ENCODE measurements around the gene RNF225. TPM values are rescaled to one million over a fixed set of nuclear protein-coding genes. Genes with fewer than 3 reads are reported as not detected.
"Not testable (repeated sequence)": the region's sequence is repeated elsewhere in the genome, so short reads cannot be mapped to it uniquely, and the experiment has no call there.

RNF225 gene
- total and polyA plus RNA-seq, 2 donors (not counting 1 experiment from before 2014, with no cell fraction given), result 0.49 TPM; not detected in 1

GRCh38 chr19:58372311-58373133 is 22.9 kb upstream of the RNF225 start:
- Histone ChIP-seq H3K9ac (ENCODE audit: low read length) (no peak overlapping the region), H4K20me1 (ENCODE audit: control insufficient read depth, insufficient read depth, low read length, poor library complexity, severe bottlenecking) (no peaks in the 10 kb centered on the region), H3K4me1 (ENCODE audit: control insufficient read depth in 2 of 2, insufficient read depth in 2 of 2, low read length in 2 of 2) (no peaks in the 10 kb centered on the region), H3K4me3 (ENCODE audit: control extremely low read depth in 1 of 5, extremely low read depth in 1 of 5, insufficient read depth in 1 of 5, low read depth in 2 of 5, low read length in 4 of 5) (no peak overlapping the region), H3K4me2 (replicated peaks; ENCODE audit: low read depth, low read length, poor library complexity, severe bottlenecking) (no peak overlapping the region), H3K36me3 (replicated peaks in 1 of 2; ENCODE audit: control extremely low read depth in 1 of 2, control insufficient read depth in 1 of 2, extremely low read depth in 1 of 2, insufficient read depth in 2 of 2, low read length in 1 of 2) (no peaks in the 10 kb centered on the region), H2AFZ (ENCODE audit: insufficient read depth, low read depth, low read length, poor library complexity, severe bottlenecking) (no peak overlapping the region), H3K27ac (ENCODE audit: low read length in 2 of 2) (no peak overlapping the region), H3K27me3 (replicated peaks in 1 of 4; ENCODE audit: control extremely low read depth in 1 of 4, control insufficient read depth in 3 of 4, insufficient read depth in 4 of 4, low read length in 3 of 4) (no peaks in the 10 kb centered on the region), H3K9me3 (ENCODE audit: control extremely low read depth in 1 of 3, control insufficient read depth in 2 of 3, insufficient read depth in 1 of 3, low read length in 2 of 3) (no peaks in the 10 kb centered on the region), H3K79me2 (ENCODE audit: control insufficient read depth, insufficient read depth, low read length) (peaks cover 13% of the 10 kb centered on the region)
- intact Hi-C loops (cut with micrococcal nuclease), result no loop called here
- 91% methylated on average over 14 of the region's 15 CpGs for WGBS (ENCODE audit: insufficient coverage)
- CTCF ChIA-PET, result interaction anchor here (1.1 kb wide), 1 partner anchor 10 kb away, joined by 3 read pairs; the partner anchor contains the start of gene ZNF497
- no peaks in the 10 kb centered on the region for H3K9me3 Mint-ChIP-seq (ENCODE audit: insufficient read depth)
- DNase-seq (no peak), ATAC-seq (ENCODE audit: low read depth) (no peak)
- POLR2A ChIA-PET, result no interaction called here
- H3K4me1 Mint-ChIP-seq, result no peaks in the 10 kb centered on the region
- no peak overlapping the region for H3K4me3 Mint-ChIP-seq
- TF ChIP-seq CTCF (IDR thresholded peaks at IDR 0.05) (no peak), EZH2 (IDR thresholded peaks at IDR 0.05; ENCODE audit: borderline replicate concordance, insufficient read depth, low read depth, low read length, poor library complexity, severe bottlenecking) (no peak)
- no peak overlapping the region for H3K27ac Mint-ChIP-seq
- H3K27me3 Mint-ChIP-seq, result no peaks in the 10 kb centered on the region

GRCh38 chr19:58374200-58374599 is 21.3 kb upstream of the RNF225 start:
- no peak overlapping the region for H3K27ac Mint-ChIP-seq
- intact Hi-C loops (cut with micrococcal nuclease), result no loop called here
- H3K27me3 ChIP-seq (replicated peaks in 1 of 4; ENCODE audit: control extremely low read depth in 1 of 4, control insufficient read depth in 3 of 4, insufficient read depth in 4 of 4, low read length in 3 of 4), result no peaks in the 10 kb centered on the region
- no peak for TF ChIP-seq CTCF (IDR thresholded peaks at IDR 0.05)
- no peak for TF ChIP-seq EZH2 (IDR thresholded peaks at IDR 0.05; ENCODE audit: borderline replicate concordance, insufficient read depth, low read depth, low read length, poor library complexity, severe bottlenecking)
- DNase-seq (no peak), ATAC-seq (ENCODE audit: low read depth) (no peak)
- H3K79me2 ChIP-seq (ENCODE audit: control insufficient read depth, insufficient read depth, low read length), result peaks cover 19% of the 10 kb centered on the region
- CTCF ChIA-PET, result no interaction called here
- WGBS (ENCODE audit: insufficient coverage), result no CpG with 5 or more reads among the region's 4 CpGs
- no peaks in the 10 kb centered on the region for H3K27me3 Mint-ChIP-seq
- no peaks in the 10 kb centered on the region for H4K20me1 ChIP-seq (ENCODE audit: control insufficient read depth, insufficient read depth, low read length, poor library complexity, severe bottlenecking)
- H2AFZ ChIP-seq (ENCODE audit: insufficient read depth, low read depth, low read length, poor library complexity, severe bottlenecking), result no peak overlapping the region
- peaks cover 0 to 4% of the 10 kb centered on the region in 2 donors for H3K4me1 ChIP-seq (ENCODE audit: control insufficient read depth in 2 of 2, insufficient read depth in 2 of 2, low read length in 2 of 2)
- H3K9me3 Mint-ChIP-seq (ENCODE audit: insufficient read depth), result no peaks in the 10 kb centered on the region
- H3K4me1 Mint-ChIP-seq, result peaks cover 2% of the 10 kb centered on the region
- H3K4me3 Mint-ChIP-seq, result no peak overlapping the region
- no peaks in the 10 kb centered on the region for H3K9me3 ChIP-seq (ENCODE audit: control extremely low read depth in 1 of 3, control insufficient read depth in 2 of 3, insufficient read depth in 1 of 3, low read length in 2 of 3)
- no peak overlapping the region for H3K27ac ChIP-seq (ENCODE audit: low read length in 2 of 2)
- no peak overlapping the region for H3K9ac ChIP-seq (ENCODE audit: low read length)
- POLR2A ChIA-PET, result no interaction called here
- H3K4me3 ChIP-seq (ENCODE audit: control extremely low read depth in 1 of 5, extremely low read depth in 1 of 5, insufficient read depth in 1 of 5, low read depth in 2 of 5, low read length in 4 of 5), result no peak overlapping the region
- H3K36me3 ChIP-seq (replicated peaks in 1 of 2; ENCODE audit: control extremely low read depth in 1 of 2, control insufficient read depth in 1 of 2, extremely low read depth in 1 of 2, insufficient read depth in 2 of 2, low read length in 1 of 2), result peaks cover 0 to 2% of the 10 kb centered on the region in 2 experiments
- H3K4me2 ChIP-seq (replicated peaks; ENCODE audit: low read depth, low read length, poor library complexity, severe bottlenecking), result no peak overlapping the region

- CTCF ChIA-PET; H3K9me3 ChIP-seq (ENCODE audit: control extremely low read depth in 1 of 3, control insufficient read depth in 2 of 3, insufficient read depth in 1 of 3, low read length in 2 of 3); intact Hi-C loops (cut with micrococcal nuclease); H3K9me3 Mint-ChIP-seq (ENCODE audit: insufficient read depth); H2AFZ ChIP-seq (ENCODE audit: insufficient read depth, low read depth, low read length, poor library complexity, severe bottlenecking); H3K27me3 Mint-ChIP-seq; H3K9ac ChIP-seq (ENCODE audit: low read length); H3K27me3 ChIP-seq (replicated peaks in 1 of 4; ENCODE audit: control extremely low read depth in 1 of 4, control insufficient read depth in 3 of 4, insufficient read depth in 4 of 4, low read length in 3 of 4); H3K27ac ChIP-seq (ENCODE audit: low read length in 2 of 2); H3K36me3 ChIP-seq (replicated peaks in 1 of 2; ENCODE audit: control extremely low read depth in 1 of 2, control insufficient read depth in 1 of 2, extremely low read depth in 1 of 2, insufficient read depth in 2 of 2, low read length in 1 of 2); DNase-seq; H3K4me3 Mint-ChIP-seq; ATAC-seq (ENCODE audit: low read depth); H3K27ac Mint-ChIP-seq; H3K4me3 ChIP-seq (ENCODE audit: control extremely low read depth in 1 of 5, extremely low read depth in 1 of 5, insufficient read depth in 1 of 5, low read depth in 2 of 5, low read length in 4 of 5); H3K4me2 ChIP-seq (replicated peaks; ENCODE audit: low read depth, low read length, poor library complexity, severe bottlenecking); POLR2A ChIA-PET; H4K20me1 ChIP-seq (ENCODE audit: control insufficient read depth, insufficient read depth, low read length, poor library complexity, severe bottlenecking): not testable (repeated sequence)
- WGBS (ENCODE audit: insufficient coverage), result 100% methylated on average over 1 of the region's 7 CpGs
- Histone ChIP-seq H3K79me2 (ENCODE audit: control insufficient read depth, insufficient read depth, low read length) (peaks cover 25% of the 10 kb centered on the region), H3K4me1 (ENCODE audit: control insufficient read depth in 2 of 2, insufficient read depth in 2 of 2, low read length in 2 of 2) (peaks cover 15 to 21% of the 10 kb centered on the region in 2 donors)
- H3K4me1 Mint-ChIP-seq, result peaks cover 20% of the 10 kb centered on the region
Measured at GRCh38 chr19:58376724-58377123, 18.7 kb upstream of the RNF225 start.

Measured in B cell (primary cell).